ENCODE data around the gene SRSF9.
"Not testable (repeated sequence)": the region's sequence is repeated elsewhere in the genome, so short reads cannot be mapped to it uniquely, and the experiment has no call there.

Gene SRSF9

GRCh38 chr12:120447992-120448391 lies 21.6 kb downstream of the SRSF9 start:
- DNase-seq = no peak

GRCh38 chr12:120446844-120447178 lies 22.7 kb downstream of the SRSF9 start:
- not testable (repeated sequence) for DNase-seq

GRCh38 chr12:120445911-120446843 lies 23.4 kb downstream of the SRSF9 start, which contains the start of the genes GATC and TRIAP1:
GATC (plus strand) TSS chr12:120446444; CDS start chr12:120446481, 37 bp downstream.
TRIAP1 (minus strand) TSS chr12:120446384; CDS start chr12:120446372, 12 bp downstream.
- peak; percentile 91 for DNase-seq

- DNase-seq = no peak
Observed at GRCh38 chr12:120444676-120445075, 24.9 kb downstream of the SRSF9 start.

- DNase-seq = peak; percentile 81
Observed at GRCh38 chr12:120439646-120440247, 29.8 kb downstream of the SRSF9 start.

GRCh38 chr12:120438495-120439198 lies 30.9 kb downstream of the SRSF9 start:
- no peak for DNase-seq

GRCh38 chr12:120437735-120438494 lies 31.6 kb downstream of the SRSF9 start, which contains the start of gene COX6A1:
COX6A1 (plus strand) TSS chr12:120438113; CDS start chr12:120438127, 14 bp downstream.
- peak; percentile 99 for DNase-seq

GRCh38 chr12:120432772-120433525 lies 36.6 kb downstream of the SRSF9 start:
- DNase-seq = no peak

DNA sequence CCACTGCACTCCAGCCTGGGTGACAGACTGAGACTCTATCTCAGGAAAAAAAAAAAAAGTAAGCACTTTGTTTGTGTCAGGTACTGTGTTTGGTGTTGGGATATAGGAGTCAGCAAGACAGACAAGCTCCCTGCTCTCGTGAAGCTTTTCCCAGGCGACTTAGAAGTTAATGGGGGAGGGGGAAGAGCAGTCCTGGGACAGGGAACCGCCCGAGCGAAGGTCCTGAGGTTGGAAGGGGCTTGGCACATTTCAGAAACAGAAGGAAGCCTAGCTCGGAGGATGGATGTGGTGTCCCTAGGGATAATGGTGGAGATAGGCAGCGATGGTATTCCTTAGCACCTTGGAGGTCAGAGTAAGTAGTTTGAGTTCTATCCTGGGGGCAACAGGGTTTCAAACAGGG lies 40.2 kb downstream of the SRSF9 start:
- no peak for DNase-seq

DNA sequence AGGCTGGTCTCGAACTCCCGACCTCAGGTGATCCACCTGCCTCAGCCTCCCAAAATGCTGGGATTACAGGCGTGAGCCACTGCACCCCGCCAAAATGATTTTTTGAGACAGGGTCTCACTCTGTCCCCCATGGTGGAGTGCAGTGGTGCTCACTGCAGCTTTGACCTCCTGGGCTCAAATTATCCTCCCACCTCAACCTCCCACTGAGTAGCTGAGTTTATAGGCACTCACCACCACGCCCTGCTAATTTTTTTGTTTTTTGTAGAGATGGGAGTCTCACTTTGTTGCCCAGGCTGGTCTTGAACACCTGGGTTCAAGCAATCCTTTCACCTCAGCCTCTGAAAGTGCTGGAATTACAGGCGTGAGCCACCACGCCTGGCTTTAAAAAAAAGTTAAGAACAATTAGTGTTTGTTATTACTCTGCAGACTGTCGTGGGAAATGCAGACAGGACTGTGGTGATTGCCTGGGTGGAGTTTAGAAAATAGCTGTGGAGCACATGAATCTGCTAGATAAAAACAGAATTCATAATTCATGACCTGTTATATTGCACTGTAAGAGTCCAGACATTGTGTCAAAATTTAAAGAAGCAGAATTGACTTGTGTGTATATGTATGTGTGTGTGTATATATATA lies 40.8 kb downstream of the SRSF9 start:
- DNase-seq = no peak

GRCh38 chr12:120425797-120426196 lies 43.8 kb downstream of the SRSF9 start:
- DNase-seq = no peak

DNA sequence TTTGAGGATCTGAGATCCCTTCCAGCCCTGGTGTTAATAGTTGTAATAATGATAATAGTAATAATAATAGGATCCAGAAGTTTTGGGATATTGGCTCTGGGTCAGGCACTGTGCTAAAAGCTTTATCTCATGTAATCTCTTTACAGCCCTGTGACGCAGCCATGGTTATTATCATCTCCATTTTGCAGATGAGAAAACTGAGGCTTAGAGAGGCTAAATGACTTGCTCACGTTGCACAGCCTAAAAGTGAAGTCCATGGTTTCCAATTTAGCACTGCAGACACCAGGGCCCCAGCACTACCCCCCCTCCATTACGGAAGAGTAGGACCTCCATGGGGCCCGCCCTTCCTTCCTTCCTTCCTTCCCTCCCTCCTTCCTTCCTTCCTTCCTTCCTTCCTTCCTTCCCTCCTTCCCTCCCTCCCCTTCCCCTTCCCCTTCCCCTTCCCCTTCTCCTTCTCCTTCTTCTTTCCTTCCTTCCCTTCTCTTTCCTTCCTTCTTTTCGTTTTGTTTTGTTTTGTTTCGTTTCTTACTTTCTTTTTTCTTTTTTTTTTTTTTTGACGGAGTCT lies 46.6 kb downstream of the SRSF9 start:
- DNase-seq = no peak

DNA sequence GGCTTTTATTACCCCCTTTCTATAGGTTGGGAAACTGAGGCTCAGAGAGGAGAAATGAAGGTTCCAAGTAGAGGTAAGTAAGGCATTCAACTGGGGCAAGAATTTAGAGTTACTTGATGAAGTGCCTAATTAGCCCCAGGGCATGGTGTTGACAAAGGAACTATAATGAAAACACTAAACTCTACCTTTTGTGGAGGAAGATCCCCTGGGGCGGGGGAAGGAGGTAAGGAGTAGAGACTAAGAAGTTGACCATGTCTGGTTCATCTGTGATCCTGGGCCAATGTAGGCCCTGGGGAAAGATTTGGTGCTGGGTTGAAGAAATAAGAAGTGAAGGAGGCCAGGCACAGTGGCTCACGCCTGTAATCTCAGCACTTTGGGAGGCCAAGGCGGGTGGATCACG lies 47.8 kb downstream of the SRSF9 start:
- no peak for DNase-seq

DNA sequence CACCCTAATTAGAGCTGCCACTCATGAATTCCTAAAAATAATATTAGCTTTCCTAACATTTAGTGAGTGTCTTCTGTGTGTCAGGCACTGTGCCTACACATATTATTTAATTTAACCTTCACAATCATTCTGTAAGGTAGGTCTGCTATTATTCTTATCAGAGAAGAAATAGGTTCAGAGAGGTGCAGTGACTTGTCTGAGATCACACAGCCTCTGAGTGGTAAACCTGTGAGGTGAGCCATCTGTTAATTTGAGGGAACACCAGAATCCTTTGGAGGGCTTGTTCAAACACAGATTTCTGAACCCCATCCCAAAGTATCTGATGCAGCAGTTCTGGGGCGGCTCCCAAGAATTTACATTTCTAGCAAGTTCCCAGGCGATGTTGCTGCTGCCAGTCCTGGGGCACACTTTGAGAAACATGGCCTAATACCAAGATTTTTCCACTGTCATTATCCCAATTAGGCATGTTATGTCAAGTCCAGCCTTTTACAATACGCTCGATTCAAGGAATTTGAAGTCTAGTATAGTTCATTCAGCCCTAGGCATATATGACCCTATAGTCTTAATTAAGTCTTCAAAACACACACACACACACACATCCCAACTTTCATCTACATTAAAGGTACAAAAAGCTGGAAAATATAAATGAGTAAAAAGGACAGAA lies 51.5 kb downstream of the SRSF9 start:
- DNase-seq = no peak

DNA sequence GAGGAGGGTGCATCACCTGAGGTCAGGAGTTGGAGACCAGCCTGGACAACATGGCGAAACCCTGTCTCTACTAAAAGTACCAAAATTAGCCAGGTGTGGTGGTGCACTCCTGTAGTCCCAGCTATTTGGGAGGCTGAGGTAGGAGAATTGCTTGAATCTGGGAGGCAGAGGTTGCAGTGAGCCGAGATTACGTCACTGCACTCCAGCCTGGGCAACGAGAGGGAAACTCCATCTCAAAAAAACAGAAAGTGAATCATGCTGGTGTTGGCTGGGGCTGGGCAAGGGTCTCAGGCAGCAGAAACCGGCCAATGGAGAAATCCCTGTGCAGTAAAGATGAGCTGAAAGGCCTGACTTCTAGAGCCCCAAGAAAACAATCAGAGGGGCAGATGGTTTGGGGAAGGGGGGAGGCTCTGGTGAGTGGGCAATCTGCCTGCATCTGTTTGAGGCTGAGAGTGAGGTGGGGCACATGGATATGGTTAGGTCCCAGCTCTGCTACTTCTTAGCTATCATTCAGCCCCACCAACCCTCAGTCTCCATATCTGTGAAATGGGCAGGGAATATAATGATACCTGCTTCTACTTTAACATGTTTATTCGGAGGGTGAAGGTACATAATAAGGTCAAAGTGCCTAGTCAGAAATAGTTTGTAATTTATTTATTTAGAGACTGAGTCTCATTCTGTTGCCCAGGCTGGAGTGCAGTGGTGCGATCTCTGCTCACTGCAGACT lies 52.9 kb downstream of the SRSF9 start:
- DNase-seq = no peak

DNA sequence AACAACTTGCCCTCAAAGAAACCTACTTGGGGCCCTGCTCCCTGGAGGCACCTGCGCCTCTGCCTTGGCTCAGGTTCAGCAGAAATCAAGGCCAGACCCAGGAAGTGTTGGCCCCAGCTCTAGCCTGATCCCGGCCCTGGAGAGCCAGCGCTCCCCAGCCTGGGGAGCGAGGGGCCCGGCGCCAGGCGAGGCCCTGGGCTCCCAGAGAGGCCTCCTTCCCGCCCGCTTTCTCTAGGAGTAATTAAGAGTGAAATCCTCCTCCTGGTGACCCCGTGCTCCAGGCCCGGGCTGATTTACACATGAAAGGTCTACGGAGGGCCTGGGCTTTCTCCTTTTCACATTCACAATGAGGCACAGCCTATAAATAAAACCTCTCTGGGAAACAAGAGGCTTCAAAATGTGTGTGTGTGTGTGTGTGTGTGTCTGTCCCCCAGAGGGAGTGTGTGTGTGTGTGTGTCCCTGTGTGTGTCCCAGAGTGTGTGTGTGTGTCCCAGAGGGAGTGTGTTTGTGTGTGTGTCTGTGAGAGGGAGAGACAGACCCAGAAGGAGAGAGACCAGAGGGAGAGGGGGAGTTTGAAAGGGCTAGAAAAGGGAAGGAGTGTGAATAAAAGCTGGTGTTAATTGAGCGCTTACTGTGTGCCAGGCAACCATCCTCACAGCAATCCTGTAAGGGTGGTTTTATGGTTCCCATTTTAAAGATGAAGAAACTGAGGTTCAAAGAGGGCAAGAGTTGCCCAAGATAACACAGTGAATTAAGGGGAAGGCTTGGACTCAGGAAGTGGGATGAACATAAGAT lies 55.5 kb downstream of the SRSF9 start:
- DNase-seq = no peak

GRCh38 chr12:120412421-120412820 lies 57.1 kb downstream of the SRSF9 start:
- DNase-seq = no peak
